Endothelial cell of umbilical vein (primary cell): ENCODE results near the gene NT5C1B.

Experiments used
- CTCF ChIP-seq, 2 donors: IDR thresholded peaks; 1 replicate in 1 of 2; 2 replicates in 1 of 2; pipeline ENCODE4 v1.5.1; 2011; ENCODE audit warnings: low read length in 2 of 2, mild to moderate bottlenecking in 2 of 2, moderate library complexity in 2 of 2, control low read depth in 1 of 2, inconsistent platforms in 1 of 2, low read depth in 1 of 2; ENCODE audit not compliant: insufficient read depth in 1 of 2; ENCODE audit errors: extremely low read depth in 1 of 2
- POLR2A ChIP-seq: IDR thresholded peaks from 2 replicates; pipeline ENCODE4 v1.6.1; 2012; ENCODE audit warnings: low read depth, mild to moderate bottlenecking, control low read depth, low read length

GRCh38 chr2:18602298-18602697 is 12.9 kb upstream of the NT5C1B start:
- TF ChIP-seq CTCF (IDR thresholded peaks at IDR 0.05; ENCODE audit: extremely low read depth in 1 of 2, insufficient read depth in 1 of 2, low read depth in 1 of 2, low read length in 2 of 2) (no peak), POLR2A (no peak)
